HG03135 (cell line): ENCODE measurements around the gene CHST10.

Experiments used
- ATAC-seq: cut with Tn5 transposase; IDR thresholded peaks from one replicate; pipeline ENCODE4 v1.9.1; 2021; ENCODE audit warnings: mild to moderate bottlenecking, moderate library complexity; ENCODE audit not compliant: unreplicated experiment

The CHST10 gene

DNA sequence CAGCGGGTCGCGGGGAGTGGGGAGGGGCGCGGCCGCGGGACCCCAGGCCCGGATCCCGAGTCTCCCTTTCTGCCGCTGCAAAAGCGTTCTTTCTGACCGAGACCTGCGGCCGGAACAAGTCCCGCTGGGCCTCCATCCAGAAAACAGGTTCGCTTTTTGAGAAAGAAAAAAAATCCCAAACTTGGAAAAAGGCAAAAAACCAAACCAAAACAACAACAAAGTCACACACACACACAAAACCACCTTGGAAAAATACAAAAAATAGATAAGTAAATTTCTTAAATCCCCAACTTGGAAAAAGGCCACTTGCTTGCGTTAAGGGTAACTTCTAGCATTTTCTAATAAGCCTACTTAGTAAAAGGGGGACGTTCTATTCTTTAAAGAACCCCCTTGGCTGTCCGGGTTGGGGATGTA, 250 bp upstream of the CHST10 start:
- ATAC-seq, result no peak

DNA sequence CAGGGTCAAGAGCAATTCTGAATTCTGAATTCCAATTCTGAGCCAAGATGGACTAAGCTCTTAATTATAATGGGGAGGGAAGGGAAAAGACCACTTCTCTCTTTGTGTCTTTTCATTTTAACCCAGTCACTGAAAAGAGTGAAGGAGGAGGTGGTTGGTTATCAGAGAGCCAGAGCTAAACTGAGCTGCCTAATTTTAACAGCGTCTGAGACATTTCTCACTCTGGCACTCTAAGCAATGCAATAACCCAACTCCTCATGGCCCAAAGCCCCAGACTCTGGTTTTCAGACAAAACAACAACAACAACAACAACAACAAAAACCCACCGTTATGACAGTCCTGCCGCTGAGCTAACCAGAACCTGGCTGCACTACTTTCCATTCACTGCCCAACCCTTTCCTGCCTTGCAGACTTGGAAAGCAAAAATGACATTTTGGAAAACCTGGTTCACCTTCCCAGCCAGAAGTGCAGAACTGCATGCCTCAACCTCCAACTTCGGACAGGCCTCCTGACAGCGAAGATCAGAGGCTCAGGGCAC, 1.0 kb downstream of the CHST10 start:
- ATAC-seq, result no peak

DNA sequence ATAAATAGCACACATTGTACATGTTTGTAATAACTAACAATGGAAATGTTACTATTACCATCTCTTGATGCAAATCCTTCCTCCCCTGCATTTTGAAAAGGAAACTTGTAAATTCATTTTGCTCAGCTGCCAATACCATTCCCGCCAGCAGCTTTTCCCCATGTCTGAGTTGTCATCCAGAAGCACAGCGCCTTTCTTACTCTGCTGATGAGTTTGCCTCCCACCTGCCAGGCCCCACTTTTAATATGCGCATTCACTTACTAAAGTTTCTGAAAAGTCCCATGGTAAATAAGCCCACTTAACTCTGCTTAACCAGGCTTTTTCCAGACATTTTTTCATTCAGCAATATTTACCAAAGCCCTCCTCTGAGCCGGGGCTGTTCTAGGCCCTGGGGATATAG, 3.9 kb downstream of the CHST10 start:
- no peak for ATAC-seq

DNA sequence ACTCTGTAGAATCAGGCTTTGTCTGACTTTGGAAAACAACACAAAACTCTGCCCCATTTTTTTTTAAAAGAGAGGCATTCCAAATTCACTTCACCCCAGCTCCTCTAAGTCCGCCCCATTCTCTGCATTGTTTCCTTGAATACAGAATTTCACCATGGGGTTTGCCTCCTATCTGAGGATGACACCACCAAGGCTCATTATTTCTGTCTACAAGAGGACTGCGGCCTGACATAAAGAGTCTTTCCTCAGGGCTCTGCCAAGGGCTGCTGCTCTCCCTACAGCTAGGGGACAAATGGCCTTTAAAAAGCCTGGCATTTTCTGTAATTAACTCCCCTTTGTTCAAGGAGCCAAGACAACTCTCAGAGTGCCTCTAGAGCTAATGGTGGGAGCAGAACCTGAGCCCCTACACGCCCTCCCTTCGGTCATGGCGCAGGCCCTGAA, 4.6 kb downstream of the CHST10 start:
- no peak for ATAC-seq

- ATAC-seq, result no peak
Observed at GRCh38 chr2:100412466-100412865, 5.0 kb downstream of the CHST10 start.

- ATAC-seq, result no peak
Observed at GRCh38 chr2:100411841-100412292, 5.6 kb downstream of the CHST10 start.

- no peak for ATAC-seq
Observed at GRCh38 chr2:100409975-100410647, 7.4 kb downstream of the CHST10 start.

- no peak for ATAC-seq
Observed at GRCh38 chr2:100409461-100409860, 8.0 kb downstream of the CHST10 start.

GRCh38 chr2:100408941-100409340, 8.5 kb downstream of the CHST10 start:
- no peak for ATAC-seq

DNA sequence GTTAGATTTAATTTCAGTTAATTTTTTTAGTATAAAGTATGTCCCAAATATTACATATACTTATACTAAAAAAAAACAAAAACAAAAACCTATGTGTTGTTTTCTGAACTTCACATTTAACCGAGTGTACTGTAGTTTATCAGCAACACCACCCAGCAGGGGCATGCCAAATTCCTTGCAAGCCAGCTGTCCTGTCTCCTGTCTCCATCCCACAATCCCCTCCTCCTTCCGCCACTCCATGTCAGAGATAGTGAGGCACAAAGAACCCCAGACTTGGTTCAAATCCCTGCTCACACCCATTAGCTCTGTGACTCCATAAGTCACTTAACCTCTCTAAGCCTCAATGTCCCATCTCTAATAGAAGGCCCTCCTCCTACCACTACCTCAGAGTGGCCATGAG, 9.4 kb downstream of the CHST10 start:
- ATAC-seq, result no peak

- no peak for ATAC-seq
Observed at GRCh38 chr2:100407563-100407962, 9.9 kb downstream of the CHST10 start.

DNA sequence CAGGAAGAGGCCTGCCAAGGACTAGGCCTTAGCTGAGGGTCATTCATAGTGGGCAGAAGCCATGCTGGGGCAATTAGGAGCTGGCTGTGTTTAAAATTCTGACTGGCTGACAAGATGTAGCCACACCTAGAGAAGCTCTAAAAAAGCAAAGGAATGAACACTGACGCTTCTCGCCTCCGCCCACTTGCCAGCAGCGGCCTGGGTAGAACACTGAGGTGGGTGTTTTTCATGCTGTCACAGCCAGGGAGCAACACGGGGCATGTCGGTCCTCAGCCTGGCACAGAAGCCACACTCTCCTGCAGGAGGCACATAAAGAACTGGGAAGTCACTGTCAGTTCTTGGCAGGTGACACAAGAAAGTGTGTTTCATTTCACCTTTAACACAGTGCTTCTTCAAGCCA, 10.4 kb downstream of the CHST10 start:
- ATAC-seq, result no peak

DNA sequence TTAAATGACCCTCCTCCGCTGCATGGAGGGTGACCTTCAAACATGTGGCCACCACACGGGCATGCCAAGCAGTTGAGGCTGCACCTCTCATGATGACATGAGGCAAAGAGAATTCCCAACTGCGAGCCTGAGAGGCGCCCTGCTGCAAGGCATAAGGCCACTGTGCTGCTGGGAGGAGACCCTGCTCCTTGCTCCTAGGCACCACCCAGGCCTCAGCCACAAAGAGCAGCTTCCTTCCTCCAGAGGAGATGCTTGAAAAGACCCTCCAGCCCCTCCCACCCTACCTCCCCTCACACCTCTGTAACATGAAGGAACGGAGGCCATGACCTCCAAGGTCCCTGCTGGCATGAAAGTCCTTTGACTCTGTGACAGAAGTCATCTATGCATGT, 11.4 kb downstream of the CHST10 start:
- no peak for ATAC-seq

GRCh38 chr2:100405403-100406119, 11.9 kb downstream of the CHST10 start:
- no peak for ATAC-seq

- ATAC-seq, result no peak
Observed at GRCh38 chr2:100404411-100404810, 13.1 kb downstream of the CHST10 start.

DNA sequence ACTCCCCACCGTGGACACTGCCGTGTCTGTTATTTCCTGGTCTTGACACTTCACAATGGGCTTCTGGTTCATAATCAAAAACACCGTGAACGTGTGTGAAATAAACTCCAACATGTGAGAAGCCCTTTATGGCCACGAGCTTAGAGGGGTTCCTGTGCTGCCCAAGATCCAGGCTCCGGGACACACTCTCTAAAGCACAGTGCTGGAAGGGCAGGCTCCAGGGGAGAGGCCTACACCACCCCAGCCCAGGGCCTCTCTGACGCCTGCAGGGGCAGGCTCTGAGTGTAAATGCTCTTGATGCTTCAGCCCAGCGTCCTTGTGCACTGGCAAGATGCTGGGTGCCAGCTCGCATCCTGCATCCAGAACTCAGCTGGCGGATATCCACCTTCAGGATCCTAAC, 13.7 kb downstream of the CHST10 start:
- ATAC-seq, result no peak

- ATAC-seq, result no peak
Observed at GRCh38 chr2:100401268-100401667, 16.2 kb downstream of the CHST10 start.

DNA sequence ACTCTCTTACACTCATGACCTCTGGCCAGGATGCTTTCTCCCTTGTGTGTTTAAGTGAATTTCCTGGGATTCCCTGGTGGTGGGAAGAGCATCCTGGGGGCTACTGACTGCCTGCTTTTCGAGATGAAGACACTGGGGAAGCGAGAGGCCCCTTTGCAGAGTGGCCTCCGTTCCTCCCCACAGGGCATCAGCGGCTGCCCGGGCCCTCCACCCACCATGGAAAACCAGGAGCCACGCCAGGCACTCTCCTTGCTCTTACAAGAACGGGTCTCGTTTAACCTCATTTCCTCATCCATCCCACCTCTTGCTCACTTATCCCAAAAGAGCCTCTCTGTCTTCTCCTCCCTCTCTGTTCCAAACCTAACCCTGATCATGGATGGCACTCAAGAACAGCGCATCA, 17.8 kb downstream of the CHST10 start:
- ATAC-seq, result no peak

DNA sequence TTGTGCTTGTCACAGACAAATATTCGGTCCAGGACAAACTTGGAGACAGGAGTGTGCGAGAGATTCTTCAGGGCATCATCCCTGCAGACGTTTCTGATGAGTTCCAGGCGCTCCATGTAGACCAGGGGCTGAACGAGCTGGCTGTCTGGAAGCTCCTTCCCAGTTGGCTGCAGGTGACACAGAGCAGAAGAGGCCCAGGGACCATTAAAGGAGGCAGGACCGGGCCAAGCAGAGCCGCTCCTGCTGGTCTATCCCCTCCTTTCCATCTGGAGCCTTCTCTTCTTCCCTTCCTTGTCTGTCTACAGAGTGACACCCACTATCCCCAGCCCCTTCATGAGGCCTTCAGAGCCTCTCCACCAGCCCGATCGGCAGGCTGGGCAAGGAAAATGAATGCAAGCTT, 19.5 kb downstream of the CHST10 start:
- no peak for ATAC-seq

- no peak for ATAC-seq
Observed at GRCh38 chr2:100397118-100397860, 20.2 kb downstream of the CHST10 start.

DNA sequence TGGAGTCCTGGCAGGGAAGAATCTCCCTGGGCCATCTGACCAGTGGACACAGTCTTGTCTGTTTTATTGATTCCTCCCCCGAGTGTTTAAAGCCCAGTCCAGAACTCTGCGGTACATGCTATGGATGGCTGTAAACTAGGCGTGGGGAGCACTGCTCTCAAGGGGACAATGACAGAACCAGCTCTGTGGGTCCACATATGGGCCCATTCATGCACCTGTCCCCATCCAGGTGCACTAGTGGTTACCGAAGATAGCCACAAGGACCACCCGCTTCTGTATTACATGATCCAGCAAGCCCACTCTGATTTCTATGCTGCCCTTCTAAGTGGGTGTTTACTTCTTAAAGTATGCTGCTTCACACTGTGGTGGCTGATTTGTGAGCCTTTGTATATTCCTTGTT, 21.0 kb downstream of the CHST10 start:
- no peak for ATAC-seq
